ENCODE data around the gene CRADD. TPM values are rescaled to one million over a fixed set of nuclear protein-coding genes. Genes with fewer than 3 reads are reported as not detected.

CRADD gene
- total and polyA plus RNA-seq, 8 donors: 8.4 to 21.4 (median 10.3) TPM

- intact Hi-C loops (cut with DNase I): no loop called here
- H3K9me3 ChIP-seq: no peaks in the 10 kb centered on the region
- no peak for TF ChIP-seq CTCF (IDR thresholded peaks at IDR 0.05)
- no peak overlapping the region for H3K27ac ChIP-seq
- ATAC-seq: no peak
- peaks cover 0 to 24% of the 10 kb centered on the region in 2 donors for H3K4me1 ChIP-seq
- no peak for DNase-seq
- no peaks in the 10 kb centered on the region for H3K36me3 ChIP-seq
- no peaks in the 10 kb centered on the region for H3K27me3 ChIP-seq
- no peak overlapping the region for H3K4me3 ChIP-seq
Measured at GRCh38 chr12:93851257-93851671, 174.1 kb downstream of the CRADD start.

DNA sequence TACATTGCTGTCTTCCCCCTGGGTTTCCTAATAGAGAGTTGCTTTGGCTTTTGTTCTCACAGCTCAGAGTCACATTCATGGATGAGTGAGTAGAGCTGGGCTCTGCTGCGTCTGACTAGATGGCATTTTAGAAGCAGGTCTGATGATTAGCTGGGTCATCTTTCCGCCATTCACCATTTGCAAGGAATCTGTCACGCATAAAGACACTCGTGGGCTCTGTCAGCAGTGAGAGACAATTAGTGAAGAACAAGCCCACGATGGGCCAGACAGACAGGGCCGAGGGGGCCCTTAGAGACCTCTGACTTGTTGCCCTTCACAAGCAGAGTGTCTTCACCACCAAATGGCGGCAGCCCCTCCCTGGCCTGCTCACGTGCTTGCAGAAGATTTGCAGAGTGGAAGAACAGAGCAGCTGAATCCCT is 175.0 kb downstream of the CRADD start:
- H3K9me3 ChIP-seq: no peaks in the 10 kb centered on the region
- peaks cover 0 to 20% of the 10 kb centered on the region in 2 donors for H3K4me1 ChIP-seq
- intact Hi-C loops (cut with DNase I): no loop called here
- no peaks in the 10 kb centered on the region for H3K36me3 ChIP-seq
- TF ChIP-seq CTCF (IDR thresholded peaks at IDR 0.05): no peak
- no peaks in the 10 kb centered on the region for H3K27me3 ChIP-seq
- H3K4me3 ChIP-seq: no peak overlapping the region
- no peak for DNase-seq
- H3K27ac ChIP-seq: no peak overlapping the region
- ATAC-seq: no peak

DNA sequence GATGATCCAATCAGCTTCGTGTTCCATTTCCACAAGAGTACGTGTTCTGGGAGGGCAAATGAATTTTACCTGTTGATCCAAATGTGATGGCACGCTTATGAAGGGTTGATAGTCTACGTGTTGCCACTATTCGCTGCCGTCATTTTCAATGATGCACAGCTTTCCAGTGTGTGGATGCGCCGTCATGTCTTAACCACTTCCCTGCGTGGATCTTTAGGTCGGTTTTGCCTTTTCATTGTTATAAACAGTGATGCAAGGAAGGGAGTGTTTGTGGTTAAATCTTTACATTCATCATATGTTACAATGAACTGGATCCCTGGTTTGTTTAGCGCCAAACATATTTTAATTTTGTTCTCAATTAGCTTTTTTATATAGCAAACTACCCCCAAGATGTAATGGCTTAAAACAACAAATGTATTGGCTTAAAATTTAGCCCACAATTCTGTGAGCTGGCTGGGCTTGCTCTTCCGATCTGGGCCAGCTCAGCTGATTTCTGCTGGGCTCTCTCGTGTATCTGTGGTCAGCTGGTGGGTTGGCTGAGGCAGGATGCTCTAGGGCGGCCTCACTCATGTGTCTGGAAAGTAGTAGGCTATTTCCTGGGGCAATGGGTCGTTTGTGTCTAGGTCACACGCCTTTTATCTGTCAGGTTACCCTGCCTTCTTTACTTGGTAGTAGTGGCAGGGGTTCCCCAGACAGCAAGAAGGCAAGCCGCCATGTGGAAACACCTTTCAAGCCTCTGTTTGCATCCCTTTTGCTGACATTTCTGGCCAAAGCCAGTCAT is 176.7 kb downstream of the CRADD start:
- Histone ChIP-seq H3K36me3 (no peaks in the 10 kb centered on the region), H3K4me3 (no peak overlapping the region), H3K27ac (no peak overlapping the region), H3K27me3 (no peaks in the 10 kb centered on the region), H3K4me1 (peaks cover 0 to 5% of the 10 kb centered on the region in 2 donors), H3K9me3 (no peaks in the 10 kb centered on the region)
- no peak for DNase-seq
- no peak for ATAC-seq
- intact Hi-C loops (cut with DNase I): no loop called here
- no peak for TF ChIP-seq CTCF (IDR thresholded peaks at IDR 0.05)

- ATAC-seq: no peak
- Histone ChIP-seq H3K36me3 (no peaks in the 10 kb centered on the region), H3K27me3 (no peaks in the 10 kb centered on the region), H3K4me3 (no peak overlapping the region), H3K4me1 (no peaks in the 10 kb centered on the region), H3K9me3 (no peaks in the 10 kb centered on the region), H3K27ac (no peak overlapping the region)
- TF ChIP-seq CTCF (IDR thresholded peaks at IDR 0.05): no peak
- no peak for DNase-seq
- intact Hi-C loops (cut with DNase I): no loop called here
Measured at GRCh38 chr12:93855261-93855660, 178.1 kb downstream of the CRADD start.

DNA sequence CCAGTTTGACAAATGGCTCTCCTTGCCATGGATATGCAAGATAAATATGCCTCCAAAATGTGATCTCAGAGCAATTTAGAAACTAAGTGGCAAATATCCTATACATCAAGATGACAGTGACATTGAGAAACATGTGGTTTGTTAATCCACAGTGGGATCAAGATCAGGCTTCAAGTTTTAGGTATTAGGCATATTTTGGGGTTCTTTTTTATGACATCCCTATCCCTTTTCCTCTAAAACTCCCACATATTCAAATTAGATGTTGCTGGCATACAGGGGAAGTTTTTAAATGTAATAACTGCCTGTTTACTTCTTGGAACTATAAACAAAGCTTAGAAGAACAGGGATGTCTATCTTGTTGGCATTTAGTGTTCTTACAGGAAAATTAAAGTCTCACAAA is 179.4 kb downstream of the CRADD start:
- no peaks in the 10 kb centered on the region for H3K36me3 ChIP-seq
- no peaks in the 10 kb centered on the region for H3K27me3 ChIP-seq
- H3K9me3 ChIP-seq: no peaks in the 10 kb centered on the region
- H3K4me1 ChIP-seq: no peaks in the 10 kb centered on the region
- H3K27ac ChIP-seq: no peak overlapping the region
- DNase-seq (no peak), ATAC-seq (no peak)
- TF ChIP-seq CTCF (IDR thresholded peaks at IDR 0.05): no peak
- no peak overlapping the region for H3K4me3 ChIP-seq
- intact Hi-C loops (cut with DNase I): no loop called here

All from left lung (tissue), 10 donors.